GM18519 (cell line): ENCODE data around the gene KRT35.

Experiments used
- ATAC-seq: cut with Tn5 transposase; IDR thresholded peaks from one replicate; pipeline ENCODE4 v1.9.1; 2021; ENCODE audit warnings: mild to moderate bottlenecking, moderate library complexity; ENCODE audit not compliant: unreplicated experiment, low FRiP score

Gene KRT35

GRCh38 chr17:41490000-41490990, 9.3 kb upstream of the KRT35 start:
- no peak for ATAC-seq

GRCh38 chr17:41489531-41489930, 8.6 kb upstream of the KRT35 start, which contains the start of gene KRT36:
TSS of gene KRT36 (minus strand) at chr17:41489910. CDS start at chr17:41489864, 46 bp downstream.
- ATAC-seq = no peak

- no peak for ATAC-seq
Observed at GRCh38 chr17:41486809-41487530, 6.0 kb upstream of the KRT35 start.

- no peak for ATAC-seq
Observed at GRCh38 chr17:41486316-41486715, 5.4 kb upstream of the KRT35 start.

GRCh38 chr17:41484920-41485904, 4.3 kb upstream of the KRT35 start:
- ATAC-seq = no peak

- no peak for ATAC-seq
Observed at GRCh38 chr17:41483991-41484826, 3.3 kb upstream of the KRT35 start.

GRCh38 chr17:41483531-41483930, 2.6 kb upstream of the KRT35 start:
- ATAC-seq = no peak

GRCh38 chr17:41480581-41480980, 370 bp downstream of the KRT35 start:
- ATAC-seq = no peak

- ATAC-seq = no peak
Observed at GRCh38 chr17:41480136-41480535, 815 bp downstream of the KRT35 start.

GRCh38 chr17:41478237-41478636, 2.7 kb downstream of the KRT35 start:
- ATAC-seq = no peak

GRCh38 chr17:41476866-41477815, 3.8 kb downstream of the KRT35 start:
- no peak for ATAC-seq

GRCh38 chr17:41475421-41475820, 5.5 kb downstream of the KRT35 start:
- no peak for ATAC-seq

GRCh38 chr17:41474863-41475262, 6.1 kb downstream of the KRT35 start:
- no peak for ATAC-seq

- ATAC-seq = no peak
Observed at GRCh38 chr17:41468346-41468745, 12.6 kb downstream of the KRT35 start.

GRCh38 chr17:41467561-41467960, 13.4 kb downstream of the KRT35 start:
- no peak for ATAC-seq

- ATAC-seq = no peak
Observed at GRCh38 chr17:41466988-41467387, 14.0 kb downstream of the KRT35 start, which contains the start of gene KRT32. TSS of gene KRT32 (minus strand) at chr17:41467386. CDS start at chr17:41467325, 61 bp downstream.

- no peak for ATAC-seq
Observed at GRCh38 chr17:41464682-41465081, 16.3 kb downstream of the KRT35 start.

- ATAC-seq = no peak
Observed at GRCh38 chr17:41464173-41464572, 16.8 kb downstream of the KRT35 start.
